Suppressor macrophage treated with lipopolysaccharide for 4 hours (primary cell): ENCODE results near the gene ACOT7.

Experiments
- DNase-seq: peaks from one replicate; pipeline ENCODE4 v3.0.0-alpha.2; 2020

Gene ACOT7

GRCh38 chr1:6245869-6246496 lies 147.6 kb downstream of the ACOT7 start:
- peak; percentile 40 for DNase-seq

GRCh38 chr1:6245086-6245868 lies 148.3 kb downstream of the ACOT7 start:
- DNase-seq = peak; percentile 93

DNA sequence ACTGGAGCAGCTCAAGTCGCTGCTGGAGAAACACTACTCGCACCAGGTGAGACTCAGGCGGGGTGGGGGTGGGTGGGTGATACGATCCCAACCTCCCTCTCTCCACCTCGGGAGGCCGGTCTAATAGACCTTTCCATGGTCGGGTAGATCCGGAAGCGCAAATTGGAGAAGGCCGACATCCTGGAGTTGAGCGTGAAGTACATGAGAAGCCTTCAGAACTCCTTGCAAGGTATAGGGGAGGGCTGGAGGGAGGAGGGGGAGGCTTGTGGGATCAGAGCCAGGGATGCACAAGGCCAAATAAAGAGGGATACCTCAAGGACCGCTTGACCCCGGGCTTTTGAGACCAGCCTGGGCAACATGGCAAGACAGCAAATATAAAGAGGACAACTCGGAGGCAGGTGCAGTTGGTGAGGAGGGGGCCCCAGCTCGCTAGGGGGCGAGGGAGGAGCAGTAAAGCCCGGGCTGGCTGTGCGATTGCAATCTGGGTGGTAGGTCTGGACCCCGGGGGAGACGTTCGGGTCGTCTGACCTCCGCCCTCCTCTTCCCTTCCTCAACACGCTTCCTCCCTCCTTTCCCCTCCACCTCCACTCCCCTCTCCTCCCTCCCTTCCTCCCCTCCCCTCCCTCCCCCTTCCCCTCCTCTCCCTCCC lies 149.0 kb downstream of the ACOT7 start:
- no peak for DNase-seq

- no peak for DNase-seq
Observed at GRCh38 chr1:6243993-6244392, 149.6 kb downstream of the ACOT7 start, which contains the start of gene HES3. HES3 (plus strand) TSS chr1:6244179; CDS start chr1:6244366, 187 bp downstream.

- no peak for DNase-seq
Observed at GRCh38 chr1:6243053-6243834, 150.3 kb downstream of the ACOT7 start.

GRCh38 chr1:6241887-6242740 lies 151.5 kb downstream of the ACOT7 start:
- DNase-seq = no peak

DNA sequence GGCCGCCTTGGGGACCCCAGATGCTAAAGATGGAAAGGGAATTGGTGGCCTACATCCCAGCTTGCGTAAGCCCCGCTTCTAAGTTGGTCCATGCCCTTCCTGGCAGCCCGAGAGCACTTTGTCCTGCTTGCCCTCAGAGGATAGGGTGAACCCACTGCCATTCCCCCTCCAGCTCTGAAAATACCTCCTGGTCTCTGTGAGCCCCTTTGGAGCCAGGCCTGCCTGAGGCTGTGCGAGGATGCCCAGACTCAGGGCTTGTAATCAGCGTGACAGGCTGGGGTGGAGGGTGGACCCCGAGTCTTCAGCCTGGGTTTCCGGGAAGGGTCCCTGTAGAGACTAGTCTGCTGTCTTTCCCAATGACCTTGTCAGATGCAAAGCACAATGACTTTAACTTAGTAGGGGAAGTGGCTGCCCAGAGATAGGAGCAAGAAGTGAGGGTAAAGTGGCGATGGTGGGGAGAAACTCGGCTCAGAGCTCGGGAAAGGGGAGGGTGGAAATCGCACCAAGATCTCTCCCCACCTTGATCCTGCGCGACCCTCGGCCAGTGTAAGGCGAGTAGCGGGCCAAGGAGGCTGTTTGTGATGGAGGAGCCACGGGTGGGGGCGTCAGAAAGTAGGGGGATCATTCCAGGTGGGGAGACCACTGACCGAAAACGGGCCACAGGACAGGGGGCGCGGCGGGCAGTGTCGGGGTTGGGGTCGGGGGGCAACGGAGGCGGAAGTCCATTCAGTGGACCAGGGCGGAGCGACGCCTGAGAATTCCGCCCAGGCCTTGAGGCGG lies 152.3 kb downstream of the ACOT7 start:
- DNase-seq = no peak

GRCh38 chr1:6239950-6240768 lies 153.4 kb downstream of the ACOT7 start:
- DNase-seq = no peak

- no peak for DNase-seq
Observed at GRCh38 chr1:6239213-6239752, 154.3 kb downstream of the ACOT7 start.

DNA sequence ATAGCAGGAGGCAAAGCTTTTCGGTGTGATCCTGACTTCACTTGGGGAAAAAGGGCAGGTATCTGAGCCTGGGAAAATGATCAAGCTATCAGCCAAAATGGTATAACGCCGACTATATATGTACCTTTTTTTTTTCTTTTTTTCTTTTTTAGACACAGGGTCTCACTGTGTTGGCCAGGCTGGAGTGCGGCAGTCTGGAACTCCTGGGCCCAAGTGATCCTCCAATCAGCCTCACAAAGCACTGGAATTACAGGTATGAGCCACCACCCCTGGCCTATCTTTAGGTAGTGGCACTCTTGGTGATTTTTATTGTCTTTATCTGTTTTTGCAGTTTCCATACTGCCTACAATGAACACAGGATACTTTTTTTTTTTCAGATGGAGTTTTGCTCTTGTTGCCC lies 156.5 kb downstream of the ACOT7 start:
- DNase-seq = no peak

GRCh38 chr1:6235296-6235677 lies 158.3 kb downstream of the ACOT7 start:
- no peak for DNase-seq

DNA sequence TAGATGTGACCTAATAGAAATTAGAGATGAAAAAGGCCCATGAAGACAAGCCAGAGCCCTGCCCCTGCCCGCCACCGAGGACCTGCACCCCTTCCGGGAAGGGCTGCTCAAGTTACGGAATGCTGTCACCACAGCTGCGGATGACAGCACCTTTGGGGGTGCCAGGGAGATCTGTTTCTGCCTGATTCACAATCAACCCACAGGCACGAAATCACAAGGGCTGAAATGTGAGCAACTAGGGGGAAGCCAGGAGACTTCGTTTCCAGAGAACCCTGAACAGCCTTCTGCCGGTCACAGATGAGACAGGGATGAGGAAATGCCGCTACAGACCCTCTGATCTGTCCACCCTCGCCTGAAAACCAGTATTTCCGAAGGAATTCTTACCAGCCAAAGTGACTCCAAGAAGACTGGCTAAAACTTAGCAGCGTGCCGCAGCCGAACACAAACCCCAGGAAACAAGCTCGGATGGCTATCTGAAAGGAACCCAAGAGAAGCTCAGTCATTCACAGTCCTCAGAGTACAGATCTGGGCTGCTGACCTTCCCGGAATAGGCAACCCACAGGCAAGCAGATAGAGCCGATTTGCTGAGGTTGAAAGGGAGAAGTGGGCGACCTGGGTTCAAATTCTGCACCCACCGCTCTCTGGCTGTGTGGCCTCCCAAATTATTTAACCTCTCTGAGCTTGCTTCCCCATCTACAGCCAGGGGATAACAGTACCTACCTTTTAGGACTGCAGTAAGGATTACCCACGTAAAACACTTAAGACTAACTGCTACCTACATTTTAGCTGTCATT lies 158.9 kb downstream of the ACOT7 start:
- no peak for DNase-seq

DNA sequence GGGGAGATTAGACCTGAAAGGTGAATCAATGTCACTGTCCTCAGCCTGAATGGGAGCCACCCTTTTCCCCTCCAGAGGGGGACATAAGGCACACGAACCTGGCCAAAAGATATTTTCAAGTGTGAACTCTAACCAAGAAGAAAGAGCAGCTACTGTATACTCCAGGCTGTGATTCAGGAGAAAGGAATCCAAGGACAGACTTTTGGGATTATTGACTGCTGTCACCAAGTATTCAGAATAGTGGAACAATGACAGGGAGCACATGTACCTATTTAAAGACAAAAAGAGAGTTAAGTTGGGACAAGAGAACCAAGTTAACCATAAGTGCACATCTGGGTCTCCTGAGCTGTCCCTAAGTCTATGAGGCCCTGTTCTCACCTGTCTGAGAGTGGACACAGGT lies 160.2 kb downstream of the ACOT7 start:
- DNase-seq = no peak

- DNase-seq = no peak
Observed at GRCh38 chr1:6225651-6226050, 167.9 kb downstream of the ACOT7 start.

GRCh38 chr1:6224718-6225117 lies 168.8 kb downstream of the ACOT7 start:
- no peak for DNase-seq

DNA sequence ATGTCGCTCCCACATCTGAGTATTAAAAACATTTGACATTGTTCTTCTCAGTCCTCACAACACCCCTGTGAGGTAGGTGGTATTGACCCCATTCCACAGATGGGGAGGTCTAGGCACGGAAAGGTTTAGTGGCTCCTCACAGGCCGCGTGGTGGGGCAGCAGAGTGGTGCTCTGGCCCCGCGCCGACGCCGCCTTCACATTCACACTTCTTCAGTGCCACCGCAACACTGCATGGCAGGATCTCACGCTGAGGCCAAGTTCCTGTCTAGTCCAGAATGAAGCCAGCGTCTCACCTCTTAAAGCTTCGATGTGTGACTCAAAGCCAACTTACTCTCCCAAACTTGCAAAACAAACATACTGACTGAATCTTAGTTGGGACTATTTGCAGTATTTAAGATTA lies 169.9 kb downstream of the ACOT7 start:
- no peak for DNase-seq

- DNase-seq = no peak
Observed at GRCh38 chr1:6222636-6223035, 170.9 kb downstream of the ACOT7 start.

DNA sequence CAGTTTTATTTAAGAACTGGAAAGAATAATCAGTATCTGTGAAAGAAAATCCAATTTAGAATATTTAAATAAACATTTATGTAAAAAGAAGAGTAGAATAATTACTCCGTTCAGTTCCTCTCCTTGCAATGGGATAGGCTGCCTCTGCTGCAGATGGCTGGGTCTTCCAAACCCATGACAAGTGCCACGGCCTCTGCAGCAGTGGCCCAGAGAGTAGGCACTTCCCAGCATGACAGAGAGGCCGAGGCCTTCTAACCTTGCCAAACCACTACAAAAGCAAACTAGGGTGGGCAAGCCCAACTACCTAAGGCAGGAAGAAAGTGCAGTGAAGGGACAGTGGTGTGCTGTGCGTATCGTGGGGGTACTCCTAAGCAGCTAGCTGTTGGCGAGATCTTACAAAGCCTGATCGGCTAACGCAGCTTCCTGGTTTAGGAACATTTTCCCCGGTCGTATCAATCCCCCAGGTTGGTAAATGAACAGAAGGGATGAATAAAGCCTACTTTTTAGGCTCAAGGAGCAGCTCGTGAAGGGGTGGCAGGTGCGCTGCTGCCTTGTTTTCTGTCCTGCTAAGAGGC lies 172.3 kb downstream of the ACOT7 start:
- DNase-seq = no peak

DNA sequence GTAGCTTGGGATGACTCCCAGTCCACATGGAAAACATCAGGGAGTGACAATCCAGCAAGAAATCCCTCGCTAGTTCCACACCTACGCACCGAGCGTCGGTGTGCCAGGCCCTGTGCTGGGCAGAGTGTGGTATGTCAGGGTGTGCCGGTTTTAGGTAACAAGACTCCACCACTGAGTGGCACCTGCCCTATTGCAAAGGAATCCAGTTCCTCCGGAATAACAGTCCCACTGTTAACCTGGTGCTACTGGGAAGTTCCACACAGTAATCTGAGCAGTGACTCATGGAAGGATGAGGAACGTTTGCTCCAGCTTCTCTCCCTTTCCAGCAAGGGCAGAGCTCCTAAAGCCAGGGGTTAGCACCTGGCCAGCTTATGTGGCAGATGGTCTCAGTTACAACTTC lies 173.3 kb downstream of the ACOT7 start:
- DNase-seq = no peak
